HCT116 (cell line): ENCODE results near the gene JADE1.

Experiments used
- ATF3 ChIP-seq: IDR thresholded peaks from 2 replicates; pipeline ENCODE4 v1.6.1; 2012
- CTCF ChIP-seq, 3 experiments: fragments of 200-600 bp in 1 of 3; sonication (generic) in 1 of 3; IDR thresholded peaks in 2 of 3; conservative IDR thresholded peaks in 1 of 3; 2 replicates each; pipeline ENCODE4 v1.5.1; 2012 to 2017; ENCODE audit warnings: low read depth in 2 of 3, low read length in 2 of 3, antibody characterized with exemption in 1 of 3, borderline replicate concordance in 1 of 3, control low read depth in 1 of 3, mild to moderate bottlenecking in 1 of 3, mixed read lengths in 1 of 3, mixed run types in 1 of 3, moderate library complexity in 1 of 3; ENCODE audit not compliant: insufficient read depth in 1 of 3
- POLR2A ChIP-seq: IDR thresholded peaks from 2 replicates; pipeline ENCODE4 v1.7.0; 2011; ENCODE audit warnings: borderline replicate concordance; ENCODE audit not compliant: insufficient read depth, insufficient read length; ENCODE audit errors: extremely low read depth
- ZNF274 ChIP-seq: fragments of 200-500 bp; sonication (Bioruptor generic); IDR thresholded peaks from 2 replicates; pipeline ENCODE4 v1.6.1; 2014; ENCODE audit warnings: mild to moderate bottlenecking, low read depth, low read length, inconsistent platforms

GRCh38 chr4:128825226-128825625 lies 15.7 kb downstream of the JADE1 start:
- TF ChIP-seq ZNF274 (no peak), CTCF (IDR thresholded peaks at IDR 0.05 in 2 of 3, conservative IDR thresholded peaks at IDR 0.05 in 1 of 3; ENCODE audit: borderline replicate concordance in 1 of 3, insufficient read depth in 1 of 3, low read depth in 2 of 3, low read length in 2 of 3) (no peak), ATF3 (no peak), POLR2A (no peak)
